ENCODE data around the gene SULT1E1.

- TF ChIP-seq CTCF (IDR thresholded peaks at IDR 0.05) (no peak), POLR2A (IDR thresholded peaks at IDR 0.05) (no peak)
Observed at GRCh38 chr4:69843301-69843700, 16.6 kb downstream of the SULT1E1 start.

Data from right lobe of liver (tissue), 4 donors.